ENCODE data around the gene RCOR3. TPM values are rescaled to one million over a fixed set of nuclear protein-coding genes. Genes with fewer than 3 reads are reported as not detected.

RCOR3 gene
- total RNA-seq, 1 experiment from 2014 or later, result 8.1 TPM

Other genes starting within 250 kb of the RCOR3 start
- 2.9 and 3.0 TPM in 2 replicates for gene KCNH1, start 125.2 kb upstream of the RCOR3 start, total RNA-seq (2014; rRNA removed; shearing (Covaris generic))
- gene TRAF5, start 67.5 kb downstream of the RCOR3 start, total RNA-seq (2014; rRNA removed; shearing (Covaris generic)), result 6.5 and 8.9 TPM in 2 replicates
- gene RD3, start 232.8 kb downstream of the RCOR3 start, total RNA-seq (2014; rRNA removed; shearing (Covaris generic)), result not detected in 2 replicates

All from Daoy (cell line).